GM15510 (cell line): ENCODE data around the gene BRD4.

Source experiments
- POLR2A ChIP-seq: IDR thresholded peaks from 3 replicates; pipeline ENCODE4 v1.6.1; 2011; ENCODE audit warnings: borderline replicate concordance; ENCODE audit not compliant: insufficient read length; ENCODE audit errors: extremely low read depth

Gene BRD4

GRCh38 chr19:15244808-15245207 lies 87.5 kb downstream of the BRD4 start:
- no peak for TF ChIP-seq POLR2A

GRCh38 chr19:15244106-15244803 lies 88.1 kb downstream of the BRD4 start:
- TF ChIP-seq POLR2A: no peak

DNA sequence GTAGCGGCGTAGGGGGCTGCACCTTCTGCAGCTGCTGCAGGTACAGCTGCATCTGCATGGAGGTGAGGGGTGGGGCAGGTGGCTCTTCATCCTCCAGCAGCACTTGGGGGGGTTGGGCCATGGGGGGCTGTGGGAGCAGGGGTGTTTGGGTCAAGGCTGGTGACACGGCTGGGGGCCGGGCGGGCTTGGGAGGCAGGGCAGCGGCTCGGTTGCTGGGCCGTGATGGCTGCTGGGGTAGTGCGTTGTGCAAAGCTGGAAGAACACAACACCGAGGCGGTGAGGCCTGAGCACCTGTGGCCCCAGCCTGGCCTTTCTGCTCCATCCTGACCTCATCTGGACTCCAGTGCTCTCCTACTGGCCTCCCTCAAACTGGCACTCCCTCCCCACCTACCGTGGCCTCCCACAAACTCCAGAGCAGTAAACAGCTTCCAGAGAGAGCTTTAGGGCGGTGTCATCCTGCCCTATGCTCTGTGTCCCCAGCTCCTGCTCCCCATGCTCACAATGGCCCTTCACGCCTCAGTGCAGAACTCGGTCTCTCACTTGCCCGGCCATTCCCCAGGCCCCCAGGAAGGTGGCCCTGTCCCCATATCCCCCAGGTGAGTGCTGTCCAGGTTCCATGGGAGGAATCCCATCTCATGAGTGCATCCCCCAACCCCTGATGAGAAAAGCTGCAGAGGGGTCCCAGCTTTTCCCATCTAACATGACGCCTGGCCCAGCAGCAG lies 88.9 kb downstream of the BRD4 start:
- TF ChIP-seq POLR2A: no peak

GRCh38 chr19:15241259-15241910 lies 91.0 kb downstream of the BRD4 start:
- TF ChIP-seq POLR2A: no peak

GRCh38 chr19:15240515-15240914 lies 91.8 kb downstream of the BRD4 start:
- TF ChIP-seq POLR2A: no peak

- no peak for TF ChIP-seq POLR2A
Observed at GRCh38 chr19:15239337-15239949, 92.9 kb downstream of the BRD4 start.

GRCh38 chr19:15238639-15239155 lies 93.6 kb downstream of the BRD4 start:
- TF ChIP-seq POLR2A: no peak

GRCh38 chr19:15237759-15238638 lies 94.3 kb downstream of the BRD4 start:
- TF ChIP-seq POLR2A: no peak

DNA sequence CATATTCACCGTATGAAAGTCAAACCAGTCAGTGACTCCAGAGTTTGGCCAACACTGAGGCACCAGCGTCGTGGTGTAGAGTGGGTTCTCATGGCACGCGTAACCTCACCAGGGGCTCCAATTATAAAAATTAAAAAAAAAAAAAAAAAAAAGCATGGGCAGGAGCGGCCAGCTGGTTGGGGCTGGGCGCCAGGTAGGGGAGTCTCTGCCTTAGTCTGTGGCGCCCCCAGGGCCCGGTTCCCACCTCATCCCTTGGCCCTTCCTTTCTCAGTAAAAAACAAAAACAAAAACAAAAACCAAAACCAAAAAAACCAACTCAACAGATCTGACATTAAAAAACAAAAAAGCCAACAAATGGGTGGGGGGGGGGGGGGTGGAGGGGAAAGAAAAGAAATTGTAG lies 95.5 kb downstream of the BRD4 start:
- no peak for TF ChIP-seq POLR2A

- no peak for TF ChIP-seq POLR2A
Observed at GRCh38 chr19:15235781-15236180, 96.6 kb downstream of the BRD4 start.

- TF ChIP-seq POLR2A: no peak
Observed at GRCh38 chr19:15234431-15235130, 97.8 kb downstream of the BRD4 start.

DNA sequence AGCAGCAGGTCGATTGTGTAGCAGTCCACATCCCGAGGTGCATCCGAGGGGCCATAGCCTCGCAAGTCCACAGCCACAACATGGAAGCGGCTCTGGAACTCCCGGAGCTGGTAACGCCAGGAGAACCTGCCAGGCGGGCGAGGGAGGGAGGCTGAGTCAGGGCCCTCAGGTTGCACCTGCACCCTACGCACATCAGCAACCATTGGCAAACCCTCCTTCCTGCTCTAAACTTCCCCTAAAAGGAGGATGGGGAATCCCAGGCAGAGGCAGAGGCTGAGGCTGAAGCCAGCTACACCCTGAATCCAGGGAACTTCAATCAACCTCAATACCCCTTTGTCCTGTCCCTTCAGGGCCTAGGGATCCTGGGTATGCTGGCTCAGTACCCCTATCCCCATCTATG lies 101.1 kb downstream of the BRD4 start:
- TF ChIP-seq POLR2A: no peak

DNA sequence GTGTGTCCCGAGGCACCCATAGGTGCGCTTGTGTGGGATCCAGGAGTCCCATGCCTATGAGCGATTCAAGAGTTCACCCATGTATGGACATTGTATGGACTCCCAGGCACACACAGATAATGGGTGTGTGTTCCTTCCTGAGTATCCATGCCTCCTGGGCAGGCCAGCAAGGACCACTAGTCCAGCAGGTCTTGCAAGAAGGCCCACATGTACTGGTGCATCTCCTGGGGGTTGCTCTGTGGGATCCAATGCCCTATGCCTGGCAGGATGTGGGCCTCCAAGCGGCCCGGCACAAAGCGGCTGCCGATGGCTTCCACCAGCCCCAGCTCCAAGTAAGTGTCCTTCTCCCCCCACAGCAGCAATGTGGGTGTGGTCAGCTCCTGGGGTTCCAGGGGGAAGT lies 105.1 kb downstream of the BRD4 start:
- no peak for TF ChIP-seq POLR2A
